ENCODE data around the gene EMC6.

Gene EMC6

GRCh38 chr17:3668279-3669084 lies at the start of gene EMC6, which contains the start of gene TAX1BP3:
Gene EMC6 (plus strand): TSS chr17:3668812. CDS start chr17:3669147, 335 bp downstream.
Gene TAX1BP3 (minus strand): TSS chr17:3668578. CDS start chr17:3668526, 52 bp downstream.
- CTCF ChIA-PET = no interaction called here
- peaks cover 11% of the 10 kb centered on the region for H3K36me3 Mint-ChIP-seq
- peaks cover 31% of the 10 kb centered on the region for H3K4me1 Mint-ChIP-seq

GRCh38 chr17:3621146-3621720 lies 47.4 kb upstream of the EMC6 start:
- no peak overlapping the region for H3K27ac Mint-ChIP-seq
- H3K4me1 Mint-ChIP-seq = no peaks in the 10 kb centered on the region
- peaks cover 2% of the 10 kb centered on the region for H3K9me3 Mint-ChIP-seq
- CTCF ChIA-PET = no interaction called here
- no peaks in the 10 kb centered on the region for H3K27me3 Mint-ChIP-seq
- no peak overlapping the region for H3K4me3 Mint-ChIP-seq
- H3K36me3 Mint-ChIP-seq = peaks cover 37% of the 10 kb centered on the region
- no peak for DNase-seq

More at GRCh38 chr17:3668279-3669084, at the start of gene EMC6, which contains the start of gene TAX1BP3:
- peak within 1 kb of the TSS; percentile 85 for H3K27ac Mint-ChIP-seq
- H3K4me3 Mint-ChIP-seq = peak within 1 kb of the TSS; percentile 93
- H3K9me3 Mint-ChIP-seq = no peaks in the 10 kb centered on the region
- peak; percentile 98 for DNase-seq
- no peaks in the 10 kb centered on the region for H3K27me3 Mint-ChIP-seq

- H3K4me3 Mint-ChIP-seq = no peak overlapping the region
- peaks cover 26% of the 10 kb centered on the region for H3K36me3 Mint-ChIP-seq
- CTCF ChIA-PET = interaction anchor here (0.7 to 1.3 kb wide), 2 partner anchors 14 to 22 kb away, joined by 3 read pairs; partner anchors contain the start of gene CTNS
- no peak overlapping the region for H3K27ac Mint-ChIP-seq
- no peaks in the 10 kb centered on the region for H3K27me3 Mint-ChIP-seq
- no peaks in the 10 kb centered on the region for H3K9me3 Mint-ChIP-seq
- no peaks in the 10 kb centered on the region for H3K4me1 Mint-ChIP-seq
- DNase-seq = no peak
Observed at GRCh38 chr17:3622977-3623594, 45.5 kb upstream of the EMC6 start.

GRCh38 chr17:3626831-3627768 lies 41.5 kb upstream of the EMC6 start:
- H3K36me3 Mint-ChIP-seq = peaks cover 18% of the 10 kb centered on the region
- H3K4me3 Mint-ChIP-seq = no peak overlapping the region
- no peak overlapping the region for H3K27ac Mint-ChIP-seq
- H3K9me3 Mint-ChIP-seq = no peaks in the 10 kb centered on the region
- DNase-seq = no peak
- CTCF ChIA-PET = interaction anchor here (0.9 kb wide), 1 partner anchor 21 kb away, joined by 3 read pairs; no protein-coding TSS in a partner anchor
- H3K4me1 Mint-ChIP-seq = no peaks in the 10 kb centered on the region
- H3K27me3 Mint-ChIP-seq = no peaks in the 10 kb centered on the region

- Mint-ChIP-seq H3K9me3 (no peaks in the 10 kb centered on the region), H3K27me3 (no peaks in the 10 kb centered on the region), H3K36me3 (peaks cover 21% of the 10 kb centered on the region), H3K4me3 (no peak overlapping the region), H3K4me1 (peaks cover 2% of the 10 kb centered on the region), H3K27ac (no peak overlapping the region)
- no peak for DNase-seq
- CTCF ChIA-PET = interaction anchor here (0.9 kb wide), 1 partner anchor 20 kb away, joined by 3 read pairs; no protein-coding TSS in a partner anchor
Observed at GRCh38 chr17:3627769-3628167, 40.8 kb upstream of the EMC6 start.

- CTCF ChIA-PET = no interaction called here
- H3K27me3 Mint-ChIP-seq = no peaks in the 10 kb centered on the region
- no peak for DNase-seq
- no peak overlapping the region for H3K4me3 Mint-ChIP-seq
- H3K4me1 Mint-ChIP-seq = peaks cover 13% of the 10 kb centered on the region
- no peak overlapping the region for H3K27ac Mint-ChIP-seq
- peaks cover 25% of the 10 kb centered on the region for H3K36me3 Mint-ChIP-seq
- no peaks in the 10 kb centered on the region for H3K9me3 Mint-ChIP-seq
Observed at GRCh38 chr17:3630781-3631180, 37.8 kb upstream of the EMC6 start.

GRCh38 chr17:3632287-3632686 lies 36.3 kb upstream of the EMC6 start:
- DNase-seq = no peak
- H3K27ac Mint-ChIP-seq = no peak overlapping the region
- peaks cover 19% of the 10 kb centered on the region for H3K36me3 Mint-ChIP-seq
- H3K27me3 Mint-ChIP-seq = no peaks in the 10 kb centered on the region
- no peaks in the 10 kb centered on the region for H3K9me3 Mint-ChIP-seq
- H3K4me3 Mint-ChIP-seq = no peak overlapping the region
- H3K4me1 Mint-ChIP-seq = peaks cover 16% of the 10 kb centered on the region
- CTCF ChIA-PET = interaction anchor here (1.0 to 1.3 kb wide), 2 partner anchors 11 to 16 kb away, joined by 3 read pairs; no protein-coding TSS in a partner anchor

- CTCF ChIA-PET = interaction anchor here (0.5 to 2.5 kb wide), 3 partner anchors 12 to 788 kb away, joined by 3 to 14 read pairs (median 6); no protein-coding TSS in a partner anchor
- Mint-ChIP-seq H3K27me3 (no peaks in the 10 kb centered on the region), H3K4me1 (peaks cover 45% of the 10 kb centered on the region), H3K4me3 (peak overlapping the region; percentile 91), H3K36me3 (peaks cover 17% of the 10 kb centered on the region), H3K9me3 (no peaks in the 10 kb centered on the region), H3K27ac (peak overlapping the region; percentile 95)
- no peak for DNase-seq
Observed at GRCh38 chr17:3635474-3636153, 33.0 kb upstream of the EMC6 start.

GRCh38 chr17:3636154-3636907 lies 32.3 kb upstream of the EMC6 start, which contains the start of the genes CTNS and SHPK:
Gene CTNS (plus strand): TSS chr17:3636760. CDS start chr17:3640207, 3,447 bp downstream.
Gene SHPK (minus strand): TSS chr17:3636250. CDS start chr17:3636219, 31 bp downstream.
- H3K27me3 Mint-ChIP-seq = no peaks in the 10 kb centered on the region
- DNase-seq = peak; percentile 97
- H3K9me3 Mint-ChIP-seq = no peaks in the 10 kb centered on the region
- H3K4me3 Mint-ChIP-seq = peak within 1 kb of the TSS; percentile 91
- peak within 1 kb of the TSS; percentile 95 for H3K27ac Mint-ChIP-seq
- CTCF ChIA-PET = interaction anchor here (0.8 to 2.5 kb wide), 5 partner anchors 11 to 54 kb away, joined by 3 to 14 read pairs (median 3); no protein-coding TSS in a partner anchor
- peaks cover 51% of the 10 kb centered on the region for H3K4me1 Mint-ChIP-seq
- H3K36me3 Mint-ChIP-seq = peaks cover 17% of the 10 kb centered on the region

GRCh38 chr17:3636908-3637373 lies 31.7 kb upstream of the EMC6 start:
- peak overlapping the region; percentile 37 for H3K27ac Mint-ChIP-seq
- DNase-seq = no peak
- CTCF ChIA-PET = interaction anchor here (0.8 to 2.5 kb wide), 5 partner anchors 11 to 54 kb away, joined by 3 to 14 read pairs (median 3); no protein-coding TSS in a partner anchor
- peak overlapping the region; percentile 91 for H3K4me3 Mint-ChIP-seq
- peaks cover 19% of the 10 kb centered on the region for H3K36me3 Mint-ChIP-seq
- H3K27me3 Mint-ChIP-seq = no peaks in the 10 kb centered on the region
- H3K9me3 Mint-ChIP-seq = no peaks in the 10 kb centered on the region
- H3K4me1 Mint-ChIP-seq = peaks cover 57% of the 10 kb centered on the region

GRCh38 chr17:3639981-3640596 lies 28.5 kb upstream of the EMC6 start:
- Mint-ChIP-seq H3K4me1 (peaks cover 53% of the 10 kb centered on the region), H3K4me3 (peak overlapping the region; percentile 49), H3K27me3 (no peaks in the 10 kb centered on the region), H3K9me3 (no peaks in the 10 kb centered on the region), H3K36me3 (peaks cover 15% of the 10 kb centered on the region), H3K27ac (peak overlapping the region; percentile 92)
- CTCF ChIA-PET = interaction anchor here (1.0 kb wide), 1 partner anchor 10 kb away, joined by 4 read pairs; no protein-coding TSS in a partner anchor
- peak; percentile 40 for DNase-seq

GRCh38 chr17:3641014-3641413 lies 27.6 kb upstream of the EMC6 start:
- Mint-ChIP-seq H3K36me3 (peaks cover 16% of the 10 kb centered on the region), H3K27me3 (no peaks in the 10 kb centered on the region), H3K4me3 (no peak overlapping the region), H3K4me1 (peaks cover 49% of the 10 kb centered on the region), H3K9me3 (no peaks in the 10 kb centered on the region), H3K27ac (peak overlapping the region; percentile 92)
- DNase-seq = no peak
- CTCF ChIA-PET = no interaction called here
